ENCODE measurements around the gene SUGCT. TPM values are rescaled to one million over a fixed set of nuclear protein-coding genes. Genes with fewer than 3 reads are reported as not detected.

SUGCT gene
- polyA plus RNA-seq, 1 of the 3 experiments (the other 2 are of a cell fraction), result 53.7 TPM

DNA sequence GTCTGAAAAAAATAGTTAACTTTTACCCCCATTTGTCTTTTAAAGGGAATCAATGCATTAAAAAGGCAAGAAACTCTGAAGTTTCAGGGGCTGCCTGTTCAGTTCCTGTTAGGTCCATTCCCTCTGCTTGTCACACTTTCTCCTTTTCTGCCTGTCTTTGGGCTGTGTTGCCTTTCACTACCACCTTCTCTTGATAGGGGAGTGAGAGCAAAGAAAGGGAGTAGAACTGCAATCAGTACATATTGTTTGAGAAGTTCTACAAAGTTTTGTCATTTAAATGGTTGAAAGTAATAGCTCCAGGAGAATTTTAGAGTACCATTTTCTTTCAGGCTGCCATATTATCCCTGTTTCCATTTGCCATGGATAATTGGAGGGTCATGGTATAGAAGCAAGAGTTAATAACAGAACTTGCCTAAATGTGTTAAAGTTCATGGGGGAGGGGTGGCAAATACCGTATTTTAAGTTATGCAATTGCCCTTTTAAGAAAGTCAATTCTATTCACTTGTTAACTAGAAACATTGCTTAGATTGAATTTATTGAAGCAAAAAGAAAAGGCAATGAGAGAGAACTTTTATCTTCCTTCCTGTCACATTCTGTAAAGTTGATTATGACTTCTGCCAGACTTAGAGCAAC, 39.0 kb upstream of the SUGCT start:
- no peak overlapping the region for H3K27ac ChIP-seq (ENCODE audit: low read depth in 2 of 2, low read length in 1 of 2)
- ChIA-PET POLR2A (no interaction called here), CTCF (interaction anchor here (1.9 kb wide), 1 partner anchor 39 kb away, joined by 4 read pairs; the partner anchor contains the start of gene SUGCT)
- H3K4me3 ChIP-seq (ENCODE audit: low read depth in 2 of 2, low read length in 1 of 2), result no peak overlapping the region
- TF ChIP-seq RAD21 (IDR thresholded peaks at IDR 0.05; ENCODE audit: low read length) (no peak), CHD2 (IDR thresholded peaks at IDR 0.05; ENCODE audit: low read length, partially characterized antibody) (no peak), FOSL2 (IDR thresholded peaks at IDR 0.05; ENCODE audit: borderline replicate concordance, low read depth) (no peak), SMC3 (IDR thresholded peaks at IDR 0.05; ENCODE audit: low read depth, low read length) (no peak), SIN3A (IDR thresholded peaks at IDR 0.05; ENCODE audit: borderline replicate concordance, low read depth, low read length) (no peak)
- WGBS (ENCODE audit: low lambda C conversion rate), result 90% methylated on average over 1 of the region's 1 CpG
- no peaks in the 10 kb centered on the region for H3K9me2 ChIP-seq
- H3F3A ChIP-seq (replicated peaks; ENCODE audit: insufficient read depth), result peaks cover 28% of the 10 kb centered on the region
- H3K4me1 ChIP-seq (ENCODE audit: control insufficient read depth in 1 of 2, insufficient read depth in 2 of 2, low read depth in 1 of 2, low read length in 1 of 2), result peaks cover 0 to 12% of the 10 kb centered on the region in 2 experiments; a peak in 2 of 4 replicates
- H3K36me3 ChIP-seq (replicated peaks in 1 of 2; ENCODE audit: control insufficient read depth in 1 of 2, insufficient read depth in 2 of 2, low read length in 1 of 2), result peaks cover 67 to 69% of the 10 kb centered on the region in 2 experiments
- no peak overlapping the region for H3K9ac ChIP-seq
- DNase-seq, result no peak
- no peaks in the 10 kb centered on the region for H3K9me3 ChIP-seq
- H3K27me3 ChIP-seq (ENCODE audit: insufficient read depth), result no peaks in the 10 kb centered on the region
- H3K4me2 ChIP-seq, result no peak overlapping the region
- H3K79me2 ChIP-seq (ENCODE audit: insufficient read depth), result peaks cover 22% of the 10 kb centered on the region
- H2AFZ ChIP-seq (ENCODE audit: low read depth), result no peak overlapping the region
- no peaks in the 10 kb centered on the region for H4K20me1 ChIP-seq (ENCODE audit: insufficient read depth)

DNA sequence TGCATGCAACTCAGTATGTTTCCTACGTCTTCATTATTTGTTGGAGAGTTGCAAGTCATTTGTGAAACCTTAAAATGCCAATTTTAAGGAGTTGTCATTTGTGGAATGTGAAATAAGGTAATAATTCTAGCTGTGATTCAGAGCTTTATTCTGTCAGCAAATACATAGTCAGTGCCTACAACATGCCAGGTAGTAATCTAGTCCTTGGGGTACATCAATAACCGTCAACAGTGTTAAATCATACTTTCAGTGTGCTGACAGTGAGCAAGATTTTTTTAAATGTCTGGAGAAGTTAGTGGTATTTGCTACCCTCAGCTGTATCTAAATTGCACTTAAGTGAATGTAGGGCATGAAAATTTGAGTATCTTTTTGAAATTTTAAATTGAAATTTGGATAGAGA, 37.1 kb upstream of the SUGCT start:
- peaks cover 57 to 70% of the 10 kb centered on the region in 2 experiments for H3K36me3 ChIP-seq (replicated peaks in 1 of 2; ENCODE audit: control insufficient read depth in 1 of 2, insufficient read depth in 2 of 2, low read length in 1 of 2)
- no peak overlapping the region for H3K9ac ChIP-seq
- H3F3A ChIP-seq (replicated peaks; ENCODE audit: insufficient read depth), result peaks cover 27% of the 10 kb centered on the region
- H3K27me3 ChIP-seq (ENCODE audit: insufficient read depth), result no peaks in the 10 kb centered on the region
- H3K4me3 ChIP-seq (ENCODE audit: low read depth in 2 of 2, low read length in 1 of 2), result no peak overlapping the region
- no peaks in the 10 kb centered on the region for H4K20me1 ChIP-seq (ENCODE audit: insufficient read depth)
- H3K9me2 ChIP-seq, result no peaks in the 10 kb centered on the region
- no peaks in the 10 kb centered on the region for H3K9me3 ChIP-seq
- no peak overlapping the region for H2AFZ ChIP-seq (ENCODE audit: low read depth)
- TF ChIP-seq, protein P1, sequence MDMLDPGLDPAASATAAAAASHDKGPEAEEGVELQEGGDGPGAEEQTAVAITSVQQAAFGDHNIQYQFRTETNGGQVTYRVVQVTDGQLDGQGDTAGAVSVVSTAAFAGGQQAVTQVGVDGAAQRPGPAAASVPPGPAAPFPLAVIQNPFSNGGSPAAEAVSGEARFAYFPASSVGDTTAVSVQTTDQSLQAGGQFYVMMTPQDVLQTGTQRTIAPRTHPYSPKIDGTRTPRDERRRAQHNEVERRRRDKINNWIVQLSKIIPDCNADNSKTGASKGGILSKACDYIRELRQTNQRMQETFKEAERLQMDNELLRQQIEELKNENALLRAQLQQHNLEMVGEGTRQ (IDR thresholded peaks at IDR 0.05; ENCODE audit: borderline replicate concordance, low read depth, low read length), result no peak
- no peak for TF ChIP-seq TAF1 (IDR thresholded peaks at IDR 0.05; ENCODE audit: borderline replicate concordance, low read depth, low read length)
- TF ChIP-seq GATA2 (CRISPR knock-in tag; IDR thresholded peaks at IDR 0.05), result no peak
- no peak for TF ChIP-seq RFX5 (IDR thresholded peaks at IDR 0.05; ENCODE audit: low read length)
- TF ChIP-seq, protein P2, sequence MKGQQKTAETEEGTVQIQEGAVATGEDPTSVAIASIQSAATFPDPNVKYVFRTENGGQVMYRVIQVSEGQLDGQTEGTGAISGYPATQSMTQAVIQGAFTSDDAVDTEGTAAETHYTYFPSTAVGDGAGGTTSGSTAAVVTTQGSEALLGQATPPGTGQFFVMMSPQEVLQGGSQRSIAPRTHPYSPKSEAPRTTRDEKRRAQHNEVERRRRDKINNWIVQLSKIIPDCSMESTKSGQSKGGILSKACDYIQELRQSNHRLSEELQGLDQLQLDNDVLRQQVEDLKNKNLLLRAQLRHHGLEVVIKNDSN (IDR thresholded peaks at IDR 0.05; ENCODE audit: borderline replicate concordance, low read depth), result no peak
- TF ChIP-seq ELF1 (IDR thresholded peaks at IDR 0.05), result no peak
- TF ChIP-seq, protein P3, sequence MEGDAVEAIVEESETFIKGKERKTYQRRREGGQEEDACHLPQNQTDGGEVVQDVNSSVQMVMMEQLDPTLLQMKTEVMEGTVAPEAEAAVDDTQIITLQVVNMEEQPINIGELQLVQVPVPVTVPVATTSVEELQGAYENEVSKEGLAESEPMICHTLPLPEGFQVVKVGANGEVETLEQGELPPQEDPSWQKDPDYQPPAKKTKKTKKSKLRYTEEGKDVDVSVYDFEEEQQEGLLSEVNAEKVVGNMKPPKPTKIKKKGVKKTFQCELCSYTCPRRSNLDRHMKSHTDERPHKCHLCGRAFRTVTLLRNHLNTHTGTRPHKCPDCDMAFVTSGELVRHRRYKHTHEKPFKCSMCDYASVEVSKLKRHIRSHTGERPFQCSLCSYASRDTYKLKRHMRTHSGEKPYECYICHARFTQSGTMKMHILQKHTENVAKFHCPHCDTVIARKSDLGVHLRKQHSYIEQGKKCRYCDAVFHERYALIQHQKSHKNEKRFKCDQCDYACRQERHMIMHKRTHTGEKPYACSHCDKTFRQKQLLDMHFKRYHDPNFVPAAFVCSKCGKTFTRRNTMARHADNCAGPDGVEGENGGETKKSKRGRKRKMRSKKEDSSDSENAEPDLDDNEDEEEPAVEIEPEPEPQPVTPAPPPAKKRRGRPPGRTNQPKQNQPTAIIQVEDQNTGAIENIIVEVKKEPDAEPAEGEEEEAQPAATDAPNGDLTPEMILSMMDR (IDR thresholded peaks at IDR 0.05), result no peak
- TF ChIP-seq TEAD4 (IDR thresholded peaks at IDR 0.05; ENCODE audit: borderline replicate concordance, insufficient read depth), result no peak
- no peak for TF ChIP-seq MXI1 (IDR thresholded peaks at IDR 0.05; ENCODE audit: low read depth, low read length)
- TF ChIP-seq, protein P4, sequence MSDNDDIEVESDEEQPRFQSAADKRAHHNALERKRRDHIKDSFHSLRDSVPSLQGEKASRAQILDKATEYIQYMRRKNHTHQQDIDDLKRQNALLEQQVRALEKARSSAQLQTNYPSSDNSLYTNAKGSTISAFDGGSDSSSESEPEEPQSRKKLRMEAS (IDR thresholded peaks at IDR 0.05; ENCODE audit: low read depth), result no peak
- TF ChIP-seq RXRA (IDR thresholded peaks at IDR 0.05; ENCODE audit: borderline replicate concordance, low read depth), result no peak
- no peak for TF ChIP-seq EZH2phosphoT487 (IDR thresholded peaks at IDR 0.05; ENCODE audit: borderline replicate concordance, low read depth)
- TF ChIP-seq SIN3A (IDR thresholded peaks at IDR 0.05; ENCODE audit: borderline replicate concordance, low read depth, low read length), result no peak
- TF ChIP-seq POLR2AphosphoS5 (IDR thresholded peaks at IDR 0.05; ENCODE audit: low read depth, low read length), result no peak
- no peak for TF ChIP-seq FOXM1 (IDR thresholded peaks at IDR 0.05; ENCODE audit: low read depth)
- no peak for TF ChIP-seq RAD21 (IDR thresholded peaks at IDR 0.05; ENCODE audit: low read length)
- TF ChIP-seq, protein P5, sequence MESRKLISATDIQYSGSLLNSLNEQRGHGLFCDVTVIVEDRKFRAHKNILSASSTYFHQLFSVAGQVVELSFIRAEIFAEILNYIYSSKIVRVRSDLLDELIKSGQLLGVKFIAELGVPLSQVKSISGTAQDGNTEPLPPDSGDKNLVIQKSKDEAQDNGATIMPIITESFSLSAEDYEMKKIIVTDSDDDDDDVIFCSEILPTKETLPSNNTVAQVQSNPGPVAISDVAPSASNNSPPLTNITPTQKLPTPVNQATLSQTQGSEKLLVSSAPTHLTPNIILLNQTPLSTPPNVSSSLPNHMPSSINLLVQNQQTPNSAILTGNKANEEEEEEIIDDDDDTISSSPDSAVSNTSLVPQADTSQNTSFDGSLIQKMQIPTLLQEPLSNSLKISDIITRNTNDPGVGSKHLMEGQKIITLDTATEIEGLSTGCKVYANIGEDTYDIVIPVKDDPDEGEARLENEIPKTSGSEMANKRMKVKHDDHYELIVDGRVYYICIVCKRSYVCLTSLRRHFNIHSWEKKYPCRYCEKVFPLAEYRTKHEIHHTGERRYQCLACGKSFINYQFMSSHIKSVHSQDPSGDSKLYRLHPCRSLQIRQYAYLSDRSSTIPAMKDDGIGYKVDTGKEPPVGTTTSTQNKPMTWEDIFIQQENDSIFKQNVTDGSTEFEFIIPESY (IDR thresholded peaks at IDR 0.05; ENCODE audit: borderline replicate concordance, low read depth), result no peak
- peaks cover 0 to 8% of the 10 kb centered on the region in 2 experiments; a peak in 2 of 4 replicates for H3K4me1 ChIP-seq (ENCODE audit: control insufficient read depth in 1 of 2, insufficient read depth in 2 of 2, low read depth in 1 of 2, low read length in 1 of 2)
- H3K79me2 ChIP-seq (ENCODE audit: insufficient read depth), result peaks cover 40% of the 10 kb centered on the region
- ChIA-PET CTCF (interaction anchor here (1.2 to 3.4 kb wide), 3 partner anchors 12 to 37 kb away, joined by 3 to 10 read pairs (median 4); partner anchors contain the start of genes MPLKIP and SUGCT), POLR2A (no interaction called here)
- DNase-seq, result no peak
- no peak overlapping the region for H3K27ac ChIP-seq (ENCODE audit: low read depth in 2 of 2, low read length in 1 of 2)
- no peak overlapping the region for H3K4me2 ChIP-seq
- 96% methylated on average over 2 of the region's 2 CpGs for WGBS (ENCODE audit: low lambda C conversion rate)

Measured in SK-N-SH (cell line).